Measurements from ENCODE around the gene LRRC63. TPM values are rescaled to one million over a fixed set of nuclear protein-coding genes. Genes with fewer than 3 reads are reported as not detected.
A peak's percentile ranks its signal among the peaks of the same experiment; 100 is the strongest.

LRRC63 gene
- total RNA-seq, 3 donors from 2014 or later = 0.15 to 0.33 (median 0.16) TPM

- intact Hi-C loops (cut with DNase I; ENCODE audit: low total_unique reads) = no loop called here
- Histone ChIP-seq H3K27ac (peak overlapping the region in 1 of 2 donors; percentile 15), H3K4me3 (peak overlapping the region; percentile 30 to 49 (median 45))
Measured at GRCh38 chr13:46181377-46181839, 30.3 kb upstream of the LRRC63 start.

GRCh38 chr13:46181840-46182490 is 29.8 kb upstream of the LRRC63 start, which contains the start of gene LCP1:
TSS of gene LCP1 (minus strand) at chr13:46182177. CDS start at chr13:46159662, 22,515 bp downstream.
- intact Hi-C loops (cut with DNase I; ENCODE audit: low total_unique reads) = no loop called here
- Histone ChIP-seq H3K9me3 (no peaks in the 10 kb centered on the region), H3K27ac (peak within 1 kb of the TSS; percentile 53 to 54), H3K4me3 (peak within 1 kb of the TSS; percentile 30 to 49 (median 45)), H3K27me3 (no peaks in the 10 kb centered on the region), H3K4me1 (no peaks in the 10 kb centered on the region), H3K36me3 (no peaks in the 10 kb centered on the region)
- peak in 1 of 2 donors; percentile 39 for DNase-seq (ENCODE audit: low spot score in 2 of 2)
- TF ChIP-seq CTCF (IDR thresholded peaks at IDR 0.05) = no peak
- TF ChIP-seq POLR2A (IDR thresholded peaks at IDR 0.05) = no peak
- TF ChIP-seq POLR2AphosphoS5 (IDR thresholded peaks at IDR 0.05) = peak in 1 of 3 donors; percentile 56

More at GRCh38 chr13:46181377-46181839, 30.3 kb upstream of the LRRC63 start:
- Histone ChIP-seq H3K4me1 (no peaks in the 10 kb centered on the region), H3K9me3 (no peaks in the 10 kb centered on the region), H3K27me3 (no peaks in the 10 kb centered on the region), H3K36me3 (no peaks in the 10 kb centered on the region)
- no peak for TF ChIP-seq POLR2AphosphoS5 (IDR thresholded peaks at IDR 0.05)
- TF ChIP-seq CTCF (IDR thresholded peaks at IDR 0.05) = no peak
- no peak for TF ChIP-seq POLR2A (IDR thresholded peaks at IDR 0.05)
- no peak for DNase-seq (ENCODE audit: low spot score in 2 of 2)

GRCh38 chr13:46182491-46182877 is 29.2 kb upstream of the LRRC63 start:
- H3K4me3 ChIP-seq = peak overlapping the region in 2 of 3 donors; percentile 45 to 49
- no peaks in the 10 kb centered on the region for H3K27me3 ChIP-seq
- intact Hi-C loops (cut with DNase I; ENCODE audit: low total_unique reads) = no loop called here
- H3K36me3 ChIP-seq = no peaks in the 10 kb centered on the region
- H3K4me1 ChIP-seq = no peaks in the 10 kb centered on the region
- no peaks in the 10 kb centered on the region for H3K9me3 ChIP-seq
- DNase-seq (ENCODE audit: low spot score in 2 of 2) = no peak
- H3K27ac ChIP-seq = peak overlapping the region; percentile 53 to 54
- no peak for TF ChIP-seq POLR2AphosphoS5 (IDR thresholded peaks at IDR 0.05)
- no peak for TF ChIP-seq POLR2A (IDR thresholded peaks at IDR 0.05)
- TF ChIP-seq CTCF (IDR thresholded peaks at IDR 0.05) = no peak

- Histone ChIP-seq H3K27ac (peak overlapping the region in 1 of 2 donors; percentile 53), H3K4me3 (peak overlapping the region in 1 of 3 donors; percentile 45), H3K9me3 (no peaks in the 10 kb centered on the region), H3K36me3 (no peaks in the 10 kb centered on the region), H3K4me1 (no peaks in the 10 kb centered on the region), H3K27me3 (no peaks in the 10 kb centered on the region)
- no peak for DNase-seq (ENCODE audit: low spot score in 2 of 2)
- intact Hi-C loops (cut with DNase I; ENCODE audit: low total_unique reads) = no loop called here
- TF ChIP-seq CTCF (IDR thresholded peaks at IDR 0.05) (no peak), POLR2A (IDR thresholded peaks at IDR 0.05) (no peak), POLR2AphosphoS5 (IDR thresholded peaks at IDR 0.05) (no peak)
Measured at GRCh38 chr13:46183018-46183946, 28.4 kb upstream of the LRRC63 start.
